ENCODE results near the gene ADCY5.

The ADCY5 gene

GRCh38 chr3:123272547-123272946 lies 176.3 kb downstream of the ADCY5 start:
- Histone ChIP-seq H3K18ac (ENCODE audit: low read length) (no peak overlapping the region), H3K27me3 (ENCODE audit: control insufficient read depth in 3 of 3, insufficient read depth in 3 of 3, low read depth in 1 of 3, low read length in 3 of 3) (no peaks in the 10 kb centered on the region), H3K23ac (ENCODE audit: low read depth, low read length, poor library complexity) (no peak overlapping the region), H3K79me1 (ENCODE audit: low read depth, low read length) (no peaks in the 10 kb centered on the region), H3K4me1 (ENCODE audit: control insufficient read depth in 2 of 2, insufficient read depth in 1 of 2, low read depth in 1 of 2, low read length in 2 of 2) (peaks cover 1 to 6% of the 10 kb centered on the region in 2 donors), H2BK5ac (ENCODE audit: low read length) (no peak overlapping the region), H3K9ac (ENCODE audit: low read depth, low read length, poor library complexity) (no peak overlapping the region), H2BK12ac (ENCODE audit: low read length) (no peak overlapping the region), H3K4me3 (ENCODE audit: low read length in 2 of 2) (no peak overlapping the region), H3K36me3 (replicated peaks in 1 of 2; ENCODE audit: control insufficient read depth in 2 of 2, insufficient read depth in 2 of 2, low read length in 2 of 2) (peaks cover 0 to 29% of the 10 kb centered on the region in 2 donors), H2BK15ac (ENCODE audit: low read length) (no peak overlapping the region), H3K14ac (ENCODE audit: low read length) (no peak overlapping the region), H4K91ac (ENCODE audit: low read depth, low read length, poor library complexity) (no peak overlapping the region), H4K8ac (ENCODE audit: low read depth, low read length) (no peak overlapping the region), H3K27ac (replicated peaks; ENCODE audit: low read length) (no peak overlapping the region), H2AFZ (ENCODE audit: low read length) (no peak overlapping the region), H3K9me3 (replicated peaks in 1 of 2; ENCODE audit: control insufficient read depth in 2 of 2, insufficient read depth in 1 of 2, low read depth in 1 of 2, low read length in 2 of 2) (no peaks in the 10 kb centered on the region), H2BK120ac (ENCODE audit: low read depth, low read length) (no peak overlapping the region), H2AK5ac (ENCODE audit: low read depth, low read length) (no peak overlapping the region), H3K4me2 (ENCODE audit: insufficient read depth, low read length, poor library complexity, severe bottlenecking) (no peak overlapping the region), H3K4ac (ENCODE audit: low read length) (no peak overlapping the region)
- WGBS, 2 donors (ENCODE audit: extremely low coverage in 2 of 2, insufficient read length in 2 of 2, insufficient replicate concordance in 1 of 2): no CpG with 5 or more reads among the region's 2 CpGs
- no peak for DNase-seq (ENCODE audit: low spot score)

- Histone ChIP-seq H3K36me3 (replicated peaks in 1 of 2; ENCODE audit: control insufficient read depth in 2 of 2, insufficient read depth in 2 of 2, low read length in 2 of 2) (peaks cover 0 to 33% of the 10 kb centered on the region in 2 donors), H2AFZ (ENCODE audit: low read length) (no peak overlapping the region), H3K4ac (ENCODE audit: low read length) (no peak overlapping the region), H3K27me3 (ENCODE audit: control insufficient read depth in 3 of 3, insufficient read depth in 3 of 3, low read depth in 1 of 3, low read length in 3 of 3) (no peaks in the 10 kb centered on the region), H2BK12ac (ENCODE audit: low read length) (no peak overlapping the region), H2BK15ac (ENCODE audit: low read length) (no peak overlapping the region), H3K4me3 (ENCODE audit: low read length in 2 of 2) (no peak overlapping the region), H3K9ac (ENCODE audit: low read depth, low read length, poor library complexity) (no peak overlapping the region), H3K23ac (ENCODE audit: low read depth, low read length, poor library complexity) (no peak overlapping the region), H3K9me3 (replicated peaks in 1 of 2; ENCODE audit: control insufficient read depth in 2 of 2, insufficient read depth in 1 of 2, low read depth in 1 of 2, low read length in 2 of 2) (peaks cover 0 to 5% of the 10 kb centered on the region in 2 donors), H2BK120ac (ENCODE audit: low read depth, low read length) (no peak overlapping the region), H3K14ac (ENCODE audit: low read length) (no peak overlapping the region), H3K4me1 (ENCODE audit: control insufficient read depth in 2 of 2, insufficient read depth in 1 of 2, low read depth in 1 of 2, low read length in 2 of 2) (peaks cover 1 to 3% of the 10 kb centered on the region in 2 donors), H3K18ac (ENCODE audit: low read length) (no peak overlapping the region), H4K91ac (ENCODE audit: low read depth, low read length, poor library complexity) (no peak overlapping the region), H4K8ac (ENCODE audit: low read depth, low read length) (no peak overlapping the region), H3K4me2 (ENCODE audit: insufficient read depth, low read length, poor library complexity, severe bottlenecking) (no peak overlapping the region), H3K79me1 (ENCODE audit: low read depth, low read length) (no peaks in the 10 kb centered on the region), H2AK5ac (ENCODE audit: low read depth, low read length) (no peak overlapping the region), H3K27ac (replicated peaks; ENCODE audit: low read length) (no peak overlapping the region), H2BK5ac (ENCODE audit: low read length) (no peak overlapping the region)
- no CpG with 5 or more reads among the region's 5 CpGs for WGBS, 2 donors (ENCODE audit: extremely low coverage in 2 of 2, insufficient read length in 2 of 2, insufficient replicate concordance in 1 of 2)
- DNase-seq (ENCODE audit: low spot score): no peak
Measured at GRCh38 chr3:123271466-123272159, 177.3 kb downstream of the ADCY5 start.

GRCh38 chr3:123270818-123271217 lies 178.1 kb downstream of the ADCY5 start:
- Histone ChIP-seq H3K9me3 (replicated peaks in 1 of 2; ENCODE audit: control insufficient read depth in 2 of 2, insufficient read depth in 1 of 2, low read depth in 1 of 2, low read length in 2 of 2) (peaks cover 0 to 12% of the 10 kb centered on the region in 2 donors), H2AK5ac (ENCODE audit: low read depth, low read length) (no peak overlapping the region), H4K91ac (ENCODE audit: low read depth, low read length, poor library complexity) (no peak overlapping the region), H3K4me3 (ENCODE audit: low read length in 2 of 2) (no peak overlapping the region), H3K36me3 (replicated peaks in 1 of 2; ENCODE audit: control insufficient read depth in 2 of 2, insufficient read depth in 2 of 2, low read length in 2 of 2) (peaks cover 0 to 39% of the 10 kb centered on the region in 2 donors), H2AFZ (ENCODE audit: low read length) (no peak overlapping the region), H3K14ac (ENCODE audit: low read length) (no peak overlapping the region), H2BK15ac (ENCODE audit: low read length) (no peak overlapping the region), H2BK12ac (ENCODE audit: low read length) (no peak overlapping the region), H4K8ac (ENCODE audit: low read depth, low read length) (no peak overlapping the region), H2BK5ac (ENCODE audit: low read length) (no peak overlapping the region), H3K9ac (ENCODE audit: low read depth, low read length, poor library complexity) (no peak overlapping the region), H3K4ac (ENCODE audit: low read length) (no peak overlapping the region), H3K23ac (ENCODE audit: low read depth, low read length, poor library complexity) (no peak overlapping the region), H3K4me2 (ENCODE audit: insufficient read depth, low read length, poor library complexity, severe bottlenecking) (no peak overlapping the region), H2BK120ac (ENCODE audit: low read depth, low read length) (no peak overlapping the region), H3K27me3 (ENCODE audit: control insufficient read depth in 3 of 3, insufficient read depth in 3 of 3, low read depth in 1 of 3, low read length in 3 of 3) (no peaks in the 10 kb centered on the region), H3K79me1 (ENCODE audit: low read depth, low read length) (no peaks in the 10 kb centered on the region), H3K18ac (ENCODE audit: low read length) (no peak overlapping the region), H3K4me1 (ENCODE audit: control insufficient read depth in 2 of 2, insufficient read depth in 1 of 2, low read depth in 1 of 2, low read length in 2 of 2) (peaks cover 0 to 1% of the 10 kb centered on the region in 2 donors), H3K27ac (replicated peaks; ENCODE audit: low read length) (no peak overlapping the region)
- DNase-seq (ENCODE audit: low spot score): no peak
- no CpG with 5 or more reads among the region's 2 CpGs for WGBS, 2 donors (ENCODE audit: extremely low coverage in 2 of 2, insufficient read length in 2 of 2, insufficient replicate concordance in 1 of 2)

GRCh38 chr3:123267821-123268220 lies 181.1 kb downstream of the ADCY5 start:
- no peak overlapping the region for H3K4me3 ChIP-seq (ENCODE audit: low read length in 2 of 2)
- H2BK120ac ChIP-seq (ENCODE audit: low read depth, low read length): no peak overlapping the region
- no peak overlapping the region for H3K23ac ChIP-seq (ENCODE audit: low read depth, low read length, poor library complexity)
- H3K18ac ChIP-seq (ENCODE audit: low read length): no peak overlapping the region
- no peaks in the 10 kb centered on the region for H3K27me3 ChIP-seq (ENCODE audit: control insufficient read depth in 3 of 3, insufficient read depth in 3 of 3, low read depth in 1 of 3, low read length in 3 of 3)
- no peak overlapping the region for H3K4ac ChIP-seq (ENCODE audit: low read length)
- DNase-seq (ENCODE audit: low spot score): no peak
- no CpG with 5 or more reads among the region's 2 CpGs for WGBS, 2 donors (ENCODE audit: extremely low coverage in 2 of 2, insufficient read length in 2 of 2, insufficient replicate concordance in 1 of 2)
- H3K9me3 ChIP-seq (replicated peaks in 1 of 2; ENCODE audit: control insufficient read depth in 2 of 2, insufficient read depth in 1 of 2, low read depth in 1 of 2, low read length in 2 of 2): peaks cover 0 to 18% of the 10 kb centered on the region in 2 donors
- H4K91ac ChIP-seq (ENCODE audit: low read depth, low read length, poor library complexity): no peak overlapping the region
- no peak overlapping the region for H4K8ac ChIP-seq (ENCODE audit: low read depth, low read length)
- H3K27ac ChIP-seq (replicated peaks; ENCODE audit: low read length): no peak overlapping the region
- H3K79me1 ChIP-seq (ENCODE audit: low read depth, low read length): no peaks in the 10 kb centered on the region
- H2AFZ ChIP-seq (ENCODE audit: low read length): no peak overlapping the region
- H3K9ac ChIP-seq (ENCODE audit: low read depth, low read length, poor library complexity): no peak overlapping the region
- H3K4me1 ChIP-seq (ENCODE audit: control insufficient read depth in 2 of 2, insufficient read depth in 1 of 2, low read depth in 1 of 2, low read length in 2 of 2): no peaks in the 10 kb centered on the region
- H2BK5ac ChIP-seq (ENCODE audit: low read length): no peak overlapping the region
- H2BK15ac ChIP-seq (ENCODE audit: low read length): no peak overlapping the region
- no peak overlapping the region for H2BK12ac ChIP-seq (ENCODE audit: low read length)
- peaks cover 0 to 56% of the 10 kb centered on the region in 2 donors for H3K36me3 ChIP-seq (replicated peaks in 1 of 2; ENCODE audit: control insufficient read depth in 2 of 2, insufficient read depth in 2 of 2, low read length in 2 of 2)
- H3K4me2 ChIP-seq (ENCODE audit: insufficient read depth, low read length, poor library complexity, severe bottlenecking): no peak overlapping the region
- no peak overlapping the region for H3K14ac ChIP-seq (ENCODE audit: low read length)
- H2AK5ac ChIP-seq (ENCODE audit: low read depth, low read length): no peak overlapping the region

Data from neuronal stem cell (in vitro differentiated cells).